Left lung (tissue), 10 donors: ENCODE results near the gene MAMLD1. TPM values are rescaled to one million over a fixed set of nuclear protein-coding genes. Genes with fewer than 3 reads are reported as not detected.

ENCODE experiments used
- ATAC-seq: fragments of 200-7000 bp; cut with Tn5 transposase; one replicate; pipeline ENCODE4 v1.9.1; 2020; ENCODE audit warnings: moderate library complexity
- DNase-seq, 4 donors: peaks; one replicate each; pipeline ENCODE4 v3.0.0-alpha.2; 2013 to 2020
- H3K27ac ChIP-seq, 2 donors: fragments of 200-600 bp; sonication (generic) in 1 of 2; one replicate each; pipeline versions ENCODE4 v1.5.0 to v1.8.0; 2020 to 2021
- H3K27me3 ChIP-seq, 2 donors: fragments of 200-600 bp; sonication (generic) in 1 of 2; one replicate each; pipeline versions ENCODE4 v1.5.0 to v1.8.0; 2020 to 2021
- H3K36me3 ChIP-seq, 2 donors: fragments of 200-600 bp; sonication (generic) in 1 of 2; one replicate each; pipeline versions ENCODE4 v1.5.0 to v1.8.0; 2020 to 2021
- H3K4me1 ChIP-seq, 2 donors: fragments of 200-600 bp; one replicate each; pipeline ENCODE4 v1.8.0; 2021
- H3K4me3 ChIP-seq, 2 donors: fragments of 200-600 bp; sonication (generic) in 1 of 2; one replicate each; pipeline versions ENCODE4 v1.5.0 to v1.8.0; 2020 to 2021; ENCODE audit warnings: mild to moderate bottlenecking in 1 of 2
- H3K9me3 ChIP-seq, 2 donors: fragments of 200-600 bp; sonication (generic) in 1 of 2; one replicate each; pipeline versions ENCODE4 v1.5.0 to v1.8.0; 2020 to 2021
- CTCF ChIP-seq, 2 donors: fragments of 200-600 bp; sonication (generic) in 1 of 2; IDR thresholded peaks; one replicate each; pipeline versions ENCODE4 v1.5.0 to v1.8.0; 2021; ENCODE audit warnings: antibody characterized with exemption in 2 of 2
- intact Hi-C, 2 donors: fragments of 100-400 bp; cut with DNase I; formaldehyde crosslinking; loops; one replicate each; pipeline versions ENCODE4 v1.11.2 to v1.14.2; 2022
- polyA plus RNA-seq, 6 donors: library from polyadenylated mRNA; unstranded; fragments of 120-200 nt; gene quantifications; one replicate each; pipeline ENCODE4 v1.2.1, GENCODE V29; 2013; ENCODE audit not compliant: insufficient read length in 6 of 6
- total RNA-seq, 2 donors: library from RNA; stranded (reverse); fragmentation: NEBNext Ultra II Directional; extraction: Animal tissue kit (Norgen Biotek cat#: 25700); gene quantifications; one replicate each; pipeline ENCODE4 v1.2.1, GENCODE V29; 2021
- donor health status: DM: no; HTN: yes; CAD: no.
- donor health status: DM: no; HTN: no; CAD: no.

MAMLD1 gene
- total and polyA plus RNA-seq, 8 donors: 3.6 to 18.4 (median 14.6) TPM

GRCh38 chrX:150464001-150464400 is 100.9 kb downstream of the MAMLD1 start:
- H3K4me1 ChIP-seq: no peaks in the 10 kb centered on the region
- no peaks in the 10 kb centered on the region for H3K9me3 ChIP-seq
- no peaks in the 10 kb centered on the region for H3K36me3 ChIP-seq
- DNase-seq: no peak
- no peak overlapping the region for H3K27ac ChIP-seq
- TF ChIP-seq CTCF (IDR thresholded peaks at IDR 0.05): no peak
- ATAC-seq: no peak
- no peak overlapping the region for H3K4me3 ChIP-seq
- intact Hi-C loops: no loop called here
- no peaks in the 10 kb centered on the region for H3K27me3 ChIP-seq

GRCh38 chrX:150465326-150465725 is 102.2 kb downstream of the MAMLD1 start:
- intact Hi-C loops: no loop called here
- no peaks in the 10 kb centered on the region for H3K36me3 ChIP-seq
- H3K4me1 ChIP-seq: no peaks in the 10 kb centered on the region
- ATAC-seq: no peak
- H3K27me3 ChIP-seq: no peaks in the 10 kb centered on the region
- H3K27ac ChIP-seq: no peak overlapping the region
- no peak for DNase-seq
- no peak overlapping the region for H3K4me3 ChIP-seq
- H3K9me3 ChIP-seq: no peaks in the 10 kb centered on the region
- no peak for TF ChIP-seq CTCF (IDR thresholded peaks at IDR 0.05)

DNA sequence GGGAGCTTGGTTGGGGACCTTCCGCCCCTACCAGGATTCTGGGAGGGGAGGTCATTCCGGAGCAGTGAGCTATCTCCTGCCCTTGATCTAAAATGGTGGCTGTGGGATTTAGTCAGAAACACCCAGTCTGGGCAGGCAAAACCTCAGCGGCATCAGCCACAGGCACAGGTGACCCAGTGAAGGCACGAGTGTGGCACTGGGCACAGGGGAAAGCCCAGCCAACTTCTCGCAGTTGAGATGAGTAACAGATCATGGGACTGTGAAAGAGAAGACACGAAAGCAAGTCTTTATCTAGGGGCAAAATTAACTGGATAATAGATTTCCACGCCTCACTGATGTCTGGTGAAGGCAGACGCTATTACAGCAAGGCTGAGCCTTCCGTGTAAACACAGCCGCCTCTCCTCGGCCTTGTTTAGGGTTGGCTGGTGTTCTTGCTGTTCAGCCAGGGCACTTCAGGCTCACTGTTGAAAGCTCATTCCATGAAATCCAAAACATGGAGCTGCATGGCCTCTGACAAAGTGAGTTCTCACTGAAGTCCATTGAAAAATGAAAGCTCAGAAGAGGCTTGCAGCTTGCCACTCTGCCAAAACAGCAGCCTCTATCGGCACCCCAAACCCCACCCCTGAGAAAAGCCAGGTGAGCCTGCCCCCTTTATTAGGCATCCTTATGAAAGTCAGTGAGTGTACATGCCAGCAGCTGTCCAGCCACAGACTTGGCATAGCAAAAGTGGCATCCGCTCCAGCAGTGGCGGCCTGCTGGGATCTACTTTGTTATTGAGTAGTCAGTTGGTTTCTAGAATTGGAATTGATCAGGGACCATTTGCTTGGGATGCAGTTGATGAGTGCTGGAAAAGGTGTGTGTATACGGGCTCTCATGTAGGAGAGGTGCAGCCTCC is 103.0 kb downstream of the MAMLD1 start:
- Histone ChIP-seq H3K4me3 (no peak overlapping the region), H3K27me3 (no peaks in the 10 kb centered on the region), H3K36me3 (no peaks in the 10 kb centered on the region), H3K4me1 (no peaks in the 10 kb centered on the region), H3K27ac (no peak overlapping the region), H3K9me3 (no peaks in the 10 kb centered on the region)
- TF ChIP-seq CTCF (IDR thresholded peaks at IDR 0.05): no peak
- no peak for ATAC-seq
- intact Hi-C loops: no loop called here
- DNase-seq: no peak

- intact Hi-C loops: no loop called here
- H3K4me1 ChIP-seq: no peaks in the 10 kb centered on the region
- TF ChIP-seq CTCF (IDR thresholded peaks at IDR 0.05): no peak
These were observed 109.2 kb downstream of the MAMLD1 start for GRCh38 chrX:150472306-150472705.

GRCh38 chrX:150473371-150473770 is 110.3 kb downstream of the MAMLD1 start:
- no peaks in the 10 kb centered on the region for H3K4me1 ChIP-seq
- no peak for TF ChIP-seq CTCF (IDR thresholded peaks at IDR 0.05)
- no peaks in the 10 kb centered on the region for H3K36me3 ChIP-seq
- no peak overlapping the region for H3K27ac ChIP-seq
- H3K4me3 ChIP-seq: no peak overlapping the region
- no peaks in the 10 kb centered on the region for H3K27me3 ChIP-seq
- H3K9me3 ChIP-seq: no peaks in the 10 kb centered on the region
- intact Hi-C loops: no loop called here
- ATAC-seq: no peak
- no peak for DNase-seq

More at GRCh38 chrX:150472306-150472705, 109.2 kb downstream of the MAMLD1 start:
- no peaks in the 10 kb centered on the region for H3K36me3 ChIP-seq
- no peak overlapping the region for H3K27ac ChIP-seq
- ATAC-seq (no peak), DNase-seq (no peak)
- H3K4me3 ChIP-seq: no peak overlapping the region
- no peaks in the 10 kb centered on the region for H3K9me3 ChIP-seq
- H3K27me3 ChIP-seq: no peaks in the 10 kb centered on the region
